HFFc6 (cell line): ENCODE results near the gene ZNF107. TPM values are rescaled to one million over a fixed set of nuclear protein-coding genes. Genes with fewer than 3 reads are reported as not detected.
A peak's percentile ranks its signal among the peaks of the same experiment; 100 is the strongest.

Source experiments
- DNase-seq: peaks from one replicate; pipeline ENCODE4 v3.0.0-alpha.2; 2018
- H3K27ac Mint-ChIP-seq: 2 replicates; pipeline ENCODE4 v1.8.0; 2020; ENCODE audit warnings: mild to moderate bottlenecking, mixed read lengths
- H3K27me3 Mint-ChIP-seq: 2 replicates; pipeline ENCODE4 v1.8.0; 2021; ENCODE audit warnings: mild to moderate bottlenecking, moderate library complexity, mixed read lengths; ENCODE audit not compliant: insufficient read depth
- H3K36me3 Mint-ChIP-seq: 2 replicates; pipeline ENCODE4 v1.8.0; 2021; ENCODE audit warnings: low read depth, mixed read lengths
- H3K4me1 Mint-ChIP-seq: 2 replicates; pipeline ENCODE4 v1.8.0; 2020; ENCODE audit warnings: low read depth, mixed read lengths
- H3K4me3 Mint-ChIP-seq: 2 replicates; pipeline ENCODE4 v1.8.0; 2020; ENCODE audit warnings: mild to moderate bottlenecking, moderate library complexity, mixed read lengths
- H3K9me3 Mint-ChIP-seq: 2 replicates; pipeline ENCODE4 v1.8.0; 2020; ENCODE audit warnings: mild to moderate bottlenecking, mixed read lengths
- CTCF ChIP-seq: fragments of 200-600 bp; sonication (generic); IDR thresholded peaks from 2 replicates; pipeline ENCODE4 v1.5.0; 2021; ENCODE audit warnings: antibody characterized with exemption, mild to moderate bottlenecking
- total RNA-seq, 6 experiments: library from RNA; stranded (reverse); fragmentation: NEBNext Ultra II Directional; extraction: Animal tissue kit (Norgen Biotek cat#: 25700); gene quantifications; 2 replicates in 1 of 6; 3 replicates in 5 of 6; pipeline ENCODE4 v1.2.3, GENCODE V29; 2021

The ZNF107 gene
- total RNA-seq, 6 experiments from 2014 or later = 2.5 to 3.9 (median 3.4) TPM

GRCh38 chr7:64633401-64633800, 32.5 kb upstream of the ZNF107 start:
- TF ChIP-seq CTCF = no peak
- no peaks in the 10 kb centered on the region for H3K27me3 Mint-ChIP-seq
- no peak for DNase-seq
- H3K36me3 Mint-ChIP-seq = no peaks in the 10 kb centered on the region
- no peaks in the 10 kb centered on the region for H3K4me1 Mint-ChIP-seq
- H3K9me3 Mint-ChIP-seq = peaks cover 14% of the 10 kb centered on the region; the same call in 1 of the 2 replicates
- no peak overlapping the region for H3K4me3 Mint-ChIP-seq
- H3K27ac Mint-ChIP-seq = no peak overlapping the region

DNA sequence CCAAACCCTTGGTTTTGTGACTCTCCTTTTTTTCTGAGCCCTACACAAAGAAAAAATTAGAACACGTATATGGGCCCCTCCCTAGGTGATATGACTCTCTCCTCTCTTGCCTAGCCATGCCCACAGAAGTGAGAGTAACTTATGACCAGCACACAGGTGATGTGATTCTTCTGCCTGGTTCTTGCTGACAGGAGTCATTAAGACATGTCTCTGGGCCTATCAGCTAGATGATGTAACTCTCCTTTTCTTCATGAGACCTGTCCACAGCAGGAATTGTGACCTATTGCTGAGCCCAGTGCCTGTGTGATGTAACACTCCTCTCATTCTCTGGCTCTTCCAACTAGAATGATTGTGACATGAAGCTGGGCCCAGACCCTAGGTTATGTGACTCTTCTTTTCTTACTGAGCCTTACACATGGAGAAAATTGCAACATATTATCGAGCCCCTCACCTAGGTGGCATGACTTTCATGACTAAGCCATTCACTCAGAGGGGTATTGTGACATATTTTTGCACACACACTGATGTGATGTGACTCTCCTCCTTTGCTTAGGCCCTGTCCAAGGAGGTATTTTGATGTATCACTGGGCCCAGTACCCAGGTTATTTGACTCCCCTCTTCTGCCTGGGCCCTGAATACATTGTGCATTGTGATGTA, 31.4 kb upstream of the ZNF107 start:
- peaks cover 14% of the 10 kb centered on the region; the same call in 1 of the 2 replicates for H3K9me3 Mint-ChIP-seq
- no peaks in the 10 kb centered on the region for H3K27me3 Mint-ChIP-seq
- no peaks in the 10 kb centered on the region for H3K36me3 Mint-ChIP-seq
- TF ChIP-seq CTCF = no peak
- H3K27ac Mint-ChIP-seq = no peak overlapping the region
- no peak for DNase-seq
- no peak overlapping the region for H3K4me3 Mint-ChIP-seq
- H3K4me1 Mint-ChIP-seq = no peaks in the 10 kb centered on the region

- Mint-ChIP-seq H3K27ac (no peak overlapping the region), H3K9me3 (peaks cover 14% of the 10 kb centered on the region; the same call in 1 of the 2 replicates), H3K36me3 (no peaks in the 10 kb centered on the region), H3K4me1 (no peaks in the 10 kb centered on the region), H3K4me3 (no peak overlapping the region), H3K27me3 (no peaks in the 10 kb centered on the region)
- peak; percentile 62 for TF ChIP-seq CTCF
- DNase-seq = no peak
Observed at GRCh38 chr7:64636386-64636785, 29.5 kb upstream of the ZNF107 start.

DNA sequence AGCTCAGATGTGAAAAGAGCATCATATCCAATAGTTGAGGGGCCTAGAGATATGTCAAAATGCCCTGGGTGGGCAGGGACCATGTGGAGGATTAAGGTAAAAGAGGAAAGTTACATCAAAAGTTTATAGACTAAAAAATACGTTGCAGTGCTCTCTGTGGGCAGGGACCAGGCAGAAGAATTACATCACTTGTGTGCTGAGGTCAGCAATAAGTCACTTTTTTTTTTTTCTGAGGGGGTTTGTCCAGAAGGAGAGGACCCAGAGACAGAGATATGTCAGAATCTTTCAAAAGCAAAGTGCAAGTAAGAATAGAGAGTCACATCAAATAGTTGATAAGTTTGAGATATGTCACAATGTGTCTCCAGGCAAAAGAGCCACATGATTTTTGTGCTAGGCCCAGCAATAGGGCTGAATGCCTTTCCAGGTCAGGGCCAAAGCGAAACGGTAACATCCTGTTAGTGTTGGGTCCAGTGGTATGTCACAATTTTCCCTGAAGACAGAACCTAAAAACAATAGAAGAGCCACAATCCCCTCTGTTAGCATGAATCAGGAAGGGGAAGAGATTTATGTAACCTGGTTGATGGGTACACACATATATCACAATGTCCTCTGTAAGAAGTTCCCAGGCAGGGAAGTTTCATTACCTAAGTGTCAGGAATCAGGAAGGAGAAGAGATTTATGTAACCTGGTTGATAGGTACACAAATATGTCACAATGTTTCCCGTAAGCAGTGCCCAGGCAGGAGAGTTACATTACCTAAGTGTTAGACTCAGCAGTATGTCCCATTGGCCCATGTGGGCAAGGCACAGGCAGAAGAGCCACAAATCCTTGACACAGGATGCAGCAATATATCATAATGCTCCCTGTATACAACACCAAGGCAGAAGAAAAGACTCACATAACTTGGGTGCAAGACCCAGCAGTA, 28.1 kb upstream of the ZNF107 start:
- DNase-seq = no peak
- H3K27me3 Mint-ChIP-seq = no peaks in the 10 kb centered on the region
- no peak overlapping the region for H3K4me3 Mint-ChIP-seq
- no peaks in the 10 kb centered on the region for H3K4me1 Mint-ChIP-seq
- H3K36me3 Mint-ChIP-seq = no peaks in the 10 kb centered on the region
- H3K9me3 Mint-ChIP-seq = peaks cover 17% of the 10 kb centered on the region; the same call in 1 of the 2 replicates
- no peak for TF ChIP-seq CTCF
- no peak overlapping the region for H3K27ac Mint-ChIP-seq

GRCh38 chr7:64638822-64639221, 27.1 kb upstream of the ZNF107 start:
- Mint-ChIP-seq H3K9me3 (peaks cover 24% of the 10 kb centered on the region; the same call in 1 of the 2 replicates), H3K36me3 (no peaks in the 10 kb centered on the region), H3K27me3 (no peaks in the 10 kb centered on the region), H3K4me3 (no peak overlapping the region), H3K27ac (no peak overlapping the region), H3K4me1 (no peaks in the 10 kb centered on the region)
- TF ChIP-seq CTCF = no peak
- no peak for DNase-seq
